Measurements from ENCODE around the gene RPGRIP1L.

RPGRIP1L gene

DNA sequence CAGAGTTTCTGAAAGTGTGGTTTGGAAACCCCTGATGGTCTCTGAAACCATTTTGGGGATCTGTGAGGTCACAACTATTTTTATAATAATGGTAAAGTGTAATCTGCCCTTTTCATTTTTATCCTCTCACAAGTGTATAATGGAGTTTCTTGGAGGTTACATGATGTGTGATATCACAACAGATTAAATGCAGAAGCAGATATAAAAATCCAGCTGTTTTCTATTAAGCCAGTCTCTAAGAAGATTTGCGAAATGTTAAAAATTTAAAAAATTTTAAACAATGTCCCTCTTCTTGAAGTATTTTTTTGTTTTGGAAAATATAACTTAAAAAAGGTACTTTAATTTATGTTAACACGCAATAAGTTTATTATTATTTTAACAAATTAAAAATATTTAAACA, 48.7 kb downstream of the RPGRIP1L start:
- TF ChIP-seq, protein P1, sequence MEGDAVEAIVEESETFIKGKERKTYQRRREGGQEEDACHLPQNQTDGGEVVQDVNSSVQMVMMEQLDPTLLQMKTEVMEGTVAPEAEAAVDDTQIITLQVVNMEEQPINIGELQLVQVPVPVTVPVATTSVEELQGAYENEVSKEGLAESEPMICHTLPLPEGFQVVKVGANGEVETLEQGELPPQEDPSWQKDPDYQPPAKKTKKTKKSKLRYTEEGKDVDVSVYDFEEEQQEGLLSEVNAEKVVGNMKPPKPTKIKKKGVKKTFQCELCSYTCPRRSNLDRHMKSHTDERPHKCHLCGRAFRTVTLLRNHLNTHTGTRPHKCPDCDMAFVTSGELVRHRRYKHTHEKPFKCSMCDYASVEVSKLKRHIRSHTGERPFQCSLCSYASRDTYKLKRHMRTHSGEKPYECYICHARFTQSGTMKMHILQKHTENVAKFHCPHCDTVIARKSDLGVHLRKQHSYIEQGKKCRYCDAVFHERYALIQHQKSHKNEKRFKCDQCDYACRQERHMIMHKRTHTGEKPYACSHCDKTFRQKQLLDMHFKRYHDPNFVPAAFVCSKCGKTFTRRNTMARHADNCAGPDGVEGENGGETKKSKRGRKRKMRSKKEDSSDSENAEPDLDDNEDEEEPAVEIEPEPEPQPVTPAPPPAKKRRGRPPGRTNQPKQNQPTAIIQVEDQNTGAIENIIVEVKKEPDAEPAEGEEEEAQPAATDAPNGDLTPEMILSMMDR (conservative IDR thresholded peaks at IDR 0.05), result no peak

DNA sequence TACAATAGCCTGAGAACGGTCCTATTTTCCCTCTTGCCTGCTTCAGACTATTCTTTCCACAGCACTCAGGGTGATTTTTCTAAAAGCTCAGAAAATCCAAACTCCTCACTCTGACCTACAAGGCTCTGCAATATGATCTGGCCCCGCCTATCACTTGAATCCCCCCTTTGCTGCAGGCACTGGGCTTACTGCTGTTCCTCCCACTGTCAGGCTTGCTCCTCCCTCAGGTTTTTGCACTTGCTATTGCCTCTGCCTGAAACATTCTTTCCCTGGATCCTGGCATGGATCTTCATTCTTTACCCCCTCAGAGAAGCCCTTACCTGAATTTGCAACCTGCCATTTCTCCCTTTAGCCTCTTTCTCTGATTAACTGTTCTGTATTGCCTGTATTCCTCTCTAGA, 52.3 kb downstream of the RPGRIP1L start:
- no peak overlapping the region for H3K27ac ChIP-seq
- TF ChIP-seq, protein P1 (conservative IDR thresholded peaks at IDR 0.05), result no peak

More for the DNA sequence above, 48.7 kb downstream of the RPGRIP1L start:
- H3K27ac ChIP-seq, result no peak overlapping the region

DNA sequence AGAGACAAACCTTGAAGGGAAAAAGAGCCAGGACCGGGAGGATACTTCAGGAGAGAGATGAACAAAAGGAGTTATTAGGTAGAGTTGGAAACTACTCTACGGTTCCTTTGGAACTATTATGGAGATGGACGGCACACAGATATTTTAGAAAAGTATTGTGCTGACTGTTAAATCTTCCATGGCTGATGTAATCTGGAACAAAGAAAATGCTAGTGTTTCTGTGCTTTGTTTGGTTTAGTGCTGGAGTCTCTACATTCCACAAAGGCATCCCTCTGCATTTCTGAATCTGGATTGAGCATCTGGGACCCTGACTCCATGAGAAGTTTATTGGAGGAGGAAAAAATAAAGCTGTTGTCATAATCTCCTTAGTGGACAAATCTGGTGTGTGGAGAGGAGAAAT, 57.2 kb downstream of the RPGRIP1L start:
- no peak overlapping the region for H3K27ac ChIP-seq
- TF ChIP-seq, protein P1 (conservative IDR thresholded peaks at IDR 0.05), result no peak

DNA sequence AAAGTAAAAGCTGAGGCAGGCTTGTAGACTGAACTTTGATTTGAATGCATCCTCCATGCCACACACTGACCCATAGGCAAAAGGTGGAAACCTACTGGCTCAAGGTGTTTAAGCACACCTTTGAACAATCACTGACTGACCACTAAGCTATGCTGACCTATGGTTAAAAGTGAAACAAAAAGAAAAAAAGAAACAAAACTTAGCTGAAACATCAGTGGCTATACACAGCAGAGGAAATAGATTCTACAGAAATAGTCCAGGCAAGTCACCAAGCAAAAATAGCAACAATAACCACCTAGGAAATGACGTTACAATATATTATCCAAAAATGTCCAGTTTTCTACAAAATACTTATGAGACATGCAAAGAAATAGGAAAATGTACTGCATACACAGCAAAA, 60.2 kb downstream of the RPGRIP1L start:
- TF ChIP-seq, protein P1 (conservative IDR thresholded peaks at IDR 0.05), result no peak
- H3K27ac ChIP-seq, result no peak overlapping the region

DNA sequence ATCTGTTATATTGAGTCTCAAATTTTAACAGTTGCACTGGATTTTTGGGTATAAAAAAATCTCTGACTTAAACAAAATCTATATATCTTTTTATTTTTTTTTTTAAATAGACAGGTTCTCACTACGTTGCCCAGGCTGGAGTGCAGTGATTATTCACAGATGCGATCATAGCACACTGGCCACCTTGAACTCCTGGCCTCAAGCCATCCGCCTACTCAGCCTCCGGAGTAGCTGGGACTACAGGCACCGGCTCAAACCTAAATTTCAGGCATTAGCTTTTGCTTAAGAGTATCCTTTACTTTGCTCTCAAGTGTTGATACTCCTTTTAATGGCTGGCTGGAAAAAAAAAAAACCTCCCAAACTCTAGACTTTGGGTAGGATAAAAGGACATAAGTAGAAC, 61.6 kb downstream of the RPGRIP1L start:
- H3K27ac ChIP-seq, result no peak overlapping the region
- TF ChIP-seq, protein P1 (conservative IDR thresholded peaks at IDR 0.05), result no peak

DNA sequence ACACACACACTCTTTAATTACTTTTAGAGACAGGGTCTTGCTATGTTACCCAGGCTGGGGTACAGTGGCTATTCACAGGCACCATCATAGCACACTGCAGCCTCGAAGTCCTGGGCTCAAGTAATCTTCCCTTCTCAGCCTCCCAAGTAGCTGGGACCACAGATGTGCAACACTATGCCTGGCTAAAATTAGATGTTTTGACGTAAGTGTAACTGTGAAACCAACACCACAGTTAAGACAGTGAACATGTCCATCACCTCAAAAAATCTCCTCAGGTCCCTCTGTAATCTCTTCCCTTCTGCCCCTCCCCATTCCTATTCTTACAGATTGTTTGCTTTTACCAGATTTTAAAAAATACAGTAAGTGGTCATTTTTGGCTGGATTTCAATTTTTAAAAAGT, 66.7 kb downstream of the RPGRIP1L start:
- H3K27ac ChIP-seq, result no peak overlapping the region
- TF ChIP-seq, protein P1 (conservative IDR thresholded peaks at IDR 0.05), result no peak

DNA sequence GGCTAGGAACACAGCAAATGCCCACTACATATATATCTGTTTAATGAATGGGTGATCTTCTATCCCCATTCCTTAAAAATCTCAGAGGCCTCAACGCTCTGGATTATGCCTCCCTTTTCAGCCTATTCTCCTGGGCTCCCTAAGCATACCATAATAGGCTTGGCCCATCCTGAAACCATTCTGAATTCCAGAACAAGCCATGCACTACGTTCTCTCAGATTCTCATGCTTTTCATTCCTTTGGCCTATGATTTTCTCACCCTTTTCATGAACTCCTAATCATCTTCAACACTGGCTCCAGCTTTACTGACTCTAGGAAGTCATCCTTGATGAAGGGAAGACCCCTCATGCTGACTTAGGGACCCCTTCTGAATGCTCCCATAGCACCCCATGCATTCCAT, 71.1 kb downstream of the RPGRIP1L start:
- TF ChIP-seq, protein P1 (conservative IDR thresholded peaks at IDR 0.05), result no peak
- H3K27ac ChIP-seq, result no peak overlapping the region

Data from VCaP (cell line).